K562 (cell line): ENCODE results near the gene DBNDD2. TPM values are rescaled to one million over a fixed set of nuclear protein-coding genes. Genes with fewer than 3 reads are reported as not detected.

ENCODE experiments used
- ARID4B ChIP-seq: sonication (generic); formaldehyde crosslinking; IDR thresholded peaks from 2 replicates; pipeline ENCODE4 v1.8.0; 2022; ENCODE audit warnings: mild to moderate bottlenecking, missing genetic modification reagents
- BMI1 ChIP-seq: fragments of 150-350 bp; IDR thresholded peaks from 2 replicates; pipeline ENCODE4 v1.6.1; 2014; ENCODE audit warnings: low read length
- CBX5 ChIP-seq: IDR thresholded peaks from 2 replicates; pipeline ENCODE4 v1.6.1; 2014; ENCODE audit warnings: low read depth, borderline replicate concordance
- CEBPG ChIP-seq, 3 experiments: fragments of 200-800 bp in 1 of 3; sonication (Bioruptor generic) in 1 of 3; sonication (generic) in 1 of 3; formaldehyde crosslinking in 1 of 3; IDR thresholded peaks in 2 of 3; conservative IDR thresholded peaks in 1 of 3; 2 replicates each; pipeline versions ENCODE4 v1.6.1 to v1.8.0; 2016 to 2022; ENCODE audit warnings: missing compliant biosample characterization in 2 of 3, missing genetic modification characterization in 2 of 3, mild to moderate bottlenecking in 1 of 3, missing genetic modification reagents in 1 of 3
- CSDE1 ChIP-seq, 2 experiments: fragments of 450-650 bp; IDR thresholded peaks; 2 replicates each; pipeline ENCODE4 v1.6.1; 2016; ENCODE audit warnings: mild to moderate bottlenecking in 1 of 2
- ELF4 ChIP-seq: fragments of 450-650 bp; formaldehyde crosslinking; IDR thresholded peaks from 2 replicates; pipeline ENCODE4 v1.4.0; 2022; ENCODE audit warnings: missing genetic modification characterization
- HLTF ChIP-seq: fragments of 450-650 bp; IDR thresholded peaks from 2 replicates; pipeline ENCODE4 v1.6.1; 2016
- HNRNPUL1 ChIP-seq: fragments of 200-400 bp; formaldehyde crosslinking; IDR thresholded peaks from 2 replicates; pipeline ENCODE4 v1.6.1; 2017; ENCODE audit warnings: low read length
- KDM4B ChIP-seq, 2 experiments: fragments of 450-650 bp in 1 of 2; sonication (generic) in 1 of 2; IDR thresholded peaks; 2 replicates each; pipeline ENCODE4 v1.6.1; 2016 to 2017; ENCODE audit warnings: borderline replicate concordance in 2 of 2, antibody characterized with exemption in 1 of 2, low read depth in 1 of 2, mild to moderate bottlenecking in 1 of 2
- NKRF ChIP-seq: fragments of 450-650 bp; IDR thresholded peaks from 2 replicates; pipeline ENCODE4 v1.6.1; 2016; ENCODE audit warnings: borderline replicate concordance
- PCBP1 ChIP-seq: fragments of 200-400 bp; formaldehyde crosslinking; IDR thresholded peaks from 2 replicates; pipeline ENCODE4 v1.6.1; 2018; ENCODE audit warnings: mild to moderate bottlenecking, low read depth, low read length; ENCODE audit not compliant: poor library complexity, severe bottlenecking
- PML ChIP-seq: IDR thresholded peaks from 2 replicates; pipeline ENCODE4 v1.6.1; 2012; ENCODE audit warnings: low read length, inconsistent platforms
- RREB1 ChIP-seq: fragments of 250-450 bp; sonication (Bioruptor Pico); IDR thresholded peaks from 2 replicates; pipeline ENCODE4 v1.4.0; 2020
- ZNF133 ChIP-seq: fragments of 250-450 bp; sonication (Bioruptor Pico); IDR thresholded peaks from 2 replicates; pipeline ENCODE4 v1.4.0; 2020; ENCODE audit warnings: mild to moderate bottlenecking
- ZNF146 ChIP-seq: IDR thresholded peaks from one replicate; pipeline ENCODE4 v1.6.1; 2018; ENCODE audit warnings: missing compliant biosample characterization; ENCODE audit not compliant: unreplicated experiment
- polyA plus RNA-seq, 8 experiments: library from polyadenylated mRNA; depleted of rRNA in 4 of 8; stranded (reverse) in 5 of 8; unstranded in 3 of 8; fragments of >200 nt; fragmentation: Nextera tagmentation in 2 of 8; fragmentation: Illumina TruSeq in 1 of 8; extraction: Ambion mirVana in 2 of 8; extraction: Trizol in 1 of 8; gene quantifications; 2 replicates each; pipeline versions ENCODE4 v1.2.1 to v1.2.3, GENCODE V29; 2011 to 2014; ENCODE audit warnings: inconsistent platforms in 1 of 8, missing spikeins in 1 of 8
- total RNA-seq, 7 experiments: library from RNA; depleted of rRNA in 6 of 7; stranded (reverse); fragments of >200 nt in 6 of 7; fragmentation: Illumina TruSeq in 2 of 7; extraction: Trizol in 2 of 7; gene quantifications; 2 replicates each; pipeline versions ENCODE4 v1.2.1 to v1.2.3, GENCODE V29; 2011 to 2021; ENCODE audit warnings: low replicate concordance in 1 of 7

Gene DBNDD2
- total and polyA plus RNA-seq, 9 of the 15 experiments (the other 6 are each of a cell fraction or from before 2014, with no cell fraction given), result 12.8 to 64.0 (median 35.8) TPM

GRCh38 chr20:45427236-45428149 is 19.4 kb downstream of the DBNDD2 start (continued):
- no peak for TF ChIP-seq RREB1 (CRISPR knock-in tag)
- no peak for TF ChIP-seq PCBP1
- no peak for TF ChIP-seq CBX5
- TF ChIP-seq BMI1, result no peak
- TF ChIP-seq NKRF, result peak; percentile 76; the same call in 1 of the 2 replicates
- TF ChIP-seq HNRNPUL1, result no peak
- no peak for TF ChIP-seq PML
- no peak for TF ChIP-seq HLTF
- no peak for TF ChIP-seq CSDE1 (IDR thresholded peaks at IDR 0.05)
- no peak for TF ChIP-seq ZNF146
- TF ChIP-seq ZNF133 (CRISPR knock-in tag), result no peak
- peak; percentile 62 for TF ChIP-seq CEBPG (CRISPR knock-in tag; IDR thresholded peaks at IDR 0.05)
- TF ChIP-seq CEBPG (tag; conservative IDR thresholded peaks at IDR 0.05 in 1 of 2, IDR thresholded peaks at IDR 0.05 in 1 of 2), result peak; percentile 11 to 44; a peak in 1 of 4 replicates
- peak; percentile 41; the same call in 1 of the 2 replicates for TF ChIP-seq ARID4B (CRISPR knock-in tag)
- no peak for TF ChIP-seq KDM4B (IDR thresholded peaks at IDR 0.05; ENCODE audit: borderline replicate concordance in 2 of 2, low read depth in 1 of 2)
- TF ChIP-seq ELF4 (CRISPR knock-in tag), result no peak
